GM19328 (cell line): Measurements from ENCODE around the gene BLID.

Experiments
- ATAC-seq: cut with Tn5 transposase; IDR thresholded peaks from one replicate; pipeline ENCODE4 v1.9.1; 2021; ENCODE audit warnings: mild to moderate bottlenecking, moderate library complexity; ENCODE audit not compliant: unreplicated experiment

The BLID gene

DNA sequence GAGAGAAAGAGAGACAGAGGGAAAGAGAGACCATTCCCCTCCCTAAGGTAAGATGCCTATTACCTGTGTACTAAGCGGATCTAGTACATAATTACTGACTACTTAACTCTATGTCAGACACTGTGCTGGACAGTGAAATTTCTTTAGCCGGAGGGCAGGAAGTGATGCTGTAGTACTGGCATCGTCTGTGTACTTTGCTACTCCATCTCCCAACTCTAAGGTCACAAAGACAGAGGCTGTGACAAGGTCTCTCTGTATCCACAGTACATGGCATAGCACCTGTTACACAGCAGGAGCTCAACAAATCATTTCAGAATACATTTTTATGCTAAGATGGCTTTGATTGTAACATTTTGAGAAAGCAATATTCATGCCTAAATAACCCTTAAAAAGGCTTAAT is 9.0 kb downstream of the BLID start:
- ATAC-seq, result no peak

DNA sequence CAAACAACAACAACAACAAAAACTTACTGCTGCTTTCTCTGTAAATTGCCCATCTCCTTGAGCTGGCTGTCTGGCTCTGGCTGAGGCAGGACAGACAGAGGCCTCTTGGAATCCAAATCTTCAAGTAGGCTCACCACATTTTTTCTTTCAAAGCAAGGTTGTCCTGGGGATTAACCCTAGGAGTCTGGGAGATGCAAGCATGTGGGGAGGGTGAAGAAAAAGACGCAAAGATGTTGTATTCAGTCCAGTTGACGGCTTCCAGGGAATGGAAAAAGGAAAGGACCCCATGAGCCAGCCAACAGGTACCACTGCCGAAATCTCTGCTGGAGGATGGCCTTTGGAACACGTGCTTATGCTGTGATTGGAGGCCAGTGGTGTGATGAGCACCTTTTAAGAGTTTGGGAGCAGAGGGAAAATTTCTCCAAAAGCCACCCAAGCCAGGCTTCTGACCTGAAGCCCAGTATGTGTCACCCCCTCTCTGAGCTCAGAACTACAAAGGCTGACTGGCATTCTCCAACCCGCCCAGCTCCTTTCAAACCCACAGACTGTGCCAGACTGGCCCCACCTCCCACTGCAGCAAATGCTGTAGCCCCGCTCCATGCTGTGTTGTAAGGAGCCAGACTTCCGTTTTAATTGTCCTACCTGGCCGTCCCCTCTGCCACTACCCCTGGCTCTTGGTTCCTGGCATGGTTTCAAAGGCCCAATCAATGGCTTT is 10.8 kb downstream of the BLID start:
- no peak for ATAC-seq

DNA sequence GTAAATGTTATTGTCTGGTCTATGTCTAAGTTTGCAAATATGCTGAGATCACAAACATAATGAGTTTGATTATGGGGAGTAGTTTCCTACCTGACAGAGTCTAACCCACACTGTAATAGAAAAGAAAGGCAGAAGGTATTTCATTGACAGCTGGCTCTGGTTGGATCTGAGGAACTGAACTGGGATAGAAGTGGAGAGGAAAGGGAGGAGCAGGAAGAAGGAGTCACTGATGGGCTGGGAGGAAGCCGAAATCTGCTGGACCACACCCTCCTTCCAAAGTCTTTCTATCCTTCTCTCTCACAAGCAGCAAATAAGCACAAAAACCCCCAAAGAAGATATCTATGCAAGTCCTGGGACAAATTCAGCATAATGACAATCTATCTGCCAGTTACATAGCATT is 11.7 kb downstream of the BLID start:
- no peak for ATAC-seq

DNA sequence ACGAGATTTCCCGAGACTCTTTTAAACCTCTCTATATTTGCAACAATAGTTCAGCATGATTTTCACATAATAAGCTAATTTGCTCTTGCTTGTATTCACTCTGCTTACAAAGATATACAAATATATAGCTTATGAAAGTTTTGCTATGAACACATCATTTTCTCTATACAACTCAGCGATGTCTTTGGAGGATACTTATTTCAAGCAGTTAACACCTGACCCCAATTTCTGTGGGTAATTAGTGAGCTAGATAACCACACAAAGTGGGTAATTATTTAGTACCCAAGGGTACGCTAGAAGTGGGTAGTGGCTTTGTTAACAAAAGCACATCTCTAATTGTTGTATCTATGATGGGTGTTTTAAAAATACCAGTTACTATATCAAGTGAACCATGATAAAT is 12.3 kb downstream of the BLID start:
- no peak for ATAC-seq

DNA sequence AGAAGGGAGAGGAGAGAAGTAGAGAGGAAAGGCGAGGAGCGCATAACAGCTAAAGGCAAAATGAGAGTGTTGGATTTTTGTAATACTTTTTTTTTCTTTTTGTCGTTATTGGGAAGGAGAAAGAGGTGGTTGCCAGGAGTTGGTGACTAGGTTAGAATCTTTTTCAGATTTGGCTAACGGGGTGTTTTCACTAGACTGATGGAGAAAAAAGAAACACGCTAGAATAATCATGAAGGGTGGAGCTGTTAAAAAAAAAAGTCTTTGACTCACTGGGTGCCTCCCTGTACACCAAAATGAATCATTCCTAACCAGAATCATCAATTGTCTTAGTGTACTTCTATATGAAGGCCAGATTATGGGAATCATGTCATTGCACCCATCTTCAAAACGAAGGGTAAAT is 12.7 kb downstream of the BLID start:
- no peak for ATAC-seq

DNA sequence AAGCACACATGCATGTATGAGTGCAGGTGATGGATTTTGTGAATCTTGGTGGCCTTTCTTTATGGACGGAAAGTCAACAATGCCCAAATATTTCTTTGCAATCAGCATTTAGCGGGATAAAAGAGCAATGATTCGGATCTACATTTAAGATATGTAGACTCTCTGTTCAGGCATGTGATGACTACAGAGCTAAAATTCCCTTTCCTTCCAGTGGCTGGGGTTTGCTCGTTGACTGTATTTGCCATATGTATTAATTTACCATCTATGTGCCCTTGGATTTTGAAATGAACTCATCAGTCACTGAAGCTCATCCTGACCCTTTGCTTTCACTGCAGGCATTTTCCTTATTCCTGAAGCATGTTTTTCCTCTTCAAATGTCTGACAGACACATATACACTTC is 13.6 kb downstream of the BLID start:
- ATAC-seq, result no peak

DNA sequence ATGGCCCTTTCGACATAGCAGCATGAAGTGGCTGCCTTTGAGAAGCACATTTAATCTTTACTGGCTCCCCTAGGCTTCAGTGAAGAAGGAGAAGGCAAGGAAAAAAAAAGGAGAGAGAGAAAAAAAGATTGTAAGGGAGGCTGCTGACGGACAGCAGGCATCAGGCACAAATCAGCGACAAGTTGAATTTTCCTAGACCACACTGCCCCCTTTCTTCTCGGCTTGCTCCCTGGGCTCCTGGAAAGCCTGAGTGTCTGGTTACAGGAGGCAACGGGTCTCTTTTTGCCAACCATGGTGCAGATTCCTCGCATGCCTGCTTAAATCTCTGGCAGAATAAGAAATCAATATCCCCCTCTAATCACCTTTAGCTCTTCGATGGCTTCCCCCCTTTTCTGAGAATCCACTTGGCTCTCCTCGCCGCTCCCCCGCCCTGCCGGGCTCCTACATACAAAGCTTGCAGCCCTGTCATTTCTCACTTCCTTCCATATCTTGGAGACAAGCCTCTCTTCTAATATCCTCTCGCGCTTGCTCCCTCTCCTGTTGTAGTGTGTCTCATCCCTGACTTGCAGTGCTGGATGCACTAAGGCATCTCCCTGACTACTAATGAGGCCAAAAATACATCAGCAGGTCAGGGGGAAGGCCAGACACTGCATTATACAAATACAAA is 14.3 kb downstream of the BLID start:
- ATAC-seq, result no peak

DNA sequence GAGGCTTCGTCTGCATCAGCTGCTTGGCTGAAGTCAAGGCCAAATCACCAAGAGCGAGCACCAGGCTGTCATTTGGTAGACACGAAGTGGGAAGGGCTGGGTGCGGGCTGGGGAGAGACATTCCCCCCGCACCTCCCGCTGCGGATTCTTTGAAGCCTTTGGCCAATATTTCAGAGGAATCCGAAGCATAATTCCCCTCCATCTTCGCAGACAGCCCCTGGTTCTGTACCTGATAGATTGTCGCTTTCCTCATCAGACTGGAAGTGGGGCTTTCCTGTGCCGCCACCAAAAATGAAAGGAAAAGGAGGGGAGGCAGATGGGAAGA is 15.3 kb downstream of the BLID start:
- ATAC-seq, result no peak

DNA sequence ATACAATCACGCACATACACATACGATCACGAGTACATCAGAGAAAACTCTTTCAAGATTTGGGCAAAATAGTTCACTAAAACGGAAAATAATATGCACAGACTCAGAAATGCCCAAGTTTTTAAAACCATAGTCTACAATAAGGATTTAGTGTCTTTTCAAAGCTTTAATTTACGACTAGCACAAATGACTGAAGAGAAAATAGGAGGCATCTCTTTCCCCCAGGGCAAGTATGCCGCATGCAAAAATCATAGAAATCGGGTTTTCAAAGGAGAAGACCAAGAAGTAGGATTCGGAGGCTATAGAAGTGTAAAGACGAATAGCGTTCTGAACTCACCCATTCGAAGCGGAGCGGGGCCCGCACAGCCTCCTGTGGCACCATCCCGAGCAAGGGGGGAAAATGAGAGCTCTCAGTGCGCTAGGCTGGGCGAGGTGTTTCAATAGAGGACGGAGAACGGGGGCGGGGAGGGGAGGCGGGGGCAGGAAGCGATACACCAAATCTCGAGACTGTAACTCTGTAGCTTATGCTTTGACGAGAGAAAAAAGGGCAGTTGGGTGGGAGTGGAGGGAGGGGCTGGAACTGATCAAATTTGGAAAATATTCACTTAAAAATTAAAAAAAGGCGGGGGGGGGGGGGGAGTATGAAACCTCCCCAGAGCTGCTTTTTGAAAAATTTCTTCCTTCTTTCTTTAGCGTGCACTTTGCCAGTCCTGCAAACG is 15.8 kb downstream of the BLID start:
- ATAC-seq, result no peak

DNA sequence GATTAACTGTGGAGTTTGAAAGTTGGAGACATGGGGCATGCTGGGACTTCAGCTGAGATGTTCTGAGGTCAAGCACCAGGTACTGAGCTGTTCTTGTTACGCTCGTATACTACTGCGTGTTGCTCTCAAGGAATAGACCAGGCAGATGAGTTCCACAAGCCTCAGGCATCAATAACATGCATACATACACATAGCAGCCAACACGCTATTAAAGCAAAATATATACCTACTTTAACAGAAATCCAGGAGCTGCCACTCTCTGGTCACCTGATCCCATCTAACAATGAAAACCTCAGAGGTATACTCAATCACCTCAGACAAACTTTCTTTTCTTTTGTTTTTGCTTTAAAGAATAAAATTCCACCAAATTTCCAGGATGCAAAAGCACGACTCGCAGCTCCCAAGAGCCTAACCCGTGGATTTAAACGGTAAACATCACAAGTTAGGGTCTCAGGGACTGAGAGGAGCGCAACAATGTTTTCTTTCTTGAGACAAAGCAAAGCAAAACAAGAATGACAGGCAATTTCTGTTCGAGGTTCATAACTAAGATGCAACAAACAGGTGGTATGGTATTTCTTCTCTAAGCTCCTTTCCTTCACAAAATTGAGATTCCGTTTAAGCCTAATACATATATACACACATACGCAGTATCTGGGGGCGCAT is 16.5 kb downstream of the BLID start:
- no peak for ATAC-seq

DNA sequence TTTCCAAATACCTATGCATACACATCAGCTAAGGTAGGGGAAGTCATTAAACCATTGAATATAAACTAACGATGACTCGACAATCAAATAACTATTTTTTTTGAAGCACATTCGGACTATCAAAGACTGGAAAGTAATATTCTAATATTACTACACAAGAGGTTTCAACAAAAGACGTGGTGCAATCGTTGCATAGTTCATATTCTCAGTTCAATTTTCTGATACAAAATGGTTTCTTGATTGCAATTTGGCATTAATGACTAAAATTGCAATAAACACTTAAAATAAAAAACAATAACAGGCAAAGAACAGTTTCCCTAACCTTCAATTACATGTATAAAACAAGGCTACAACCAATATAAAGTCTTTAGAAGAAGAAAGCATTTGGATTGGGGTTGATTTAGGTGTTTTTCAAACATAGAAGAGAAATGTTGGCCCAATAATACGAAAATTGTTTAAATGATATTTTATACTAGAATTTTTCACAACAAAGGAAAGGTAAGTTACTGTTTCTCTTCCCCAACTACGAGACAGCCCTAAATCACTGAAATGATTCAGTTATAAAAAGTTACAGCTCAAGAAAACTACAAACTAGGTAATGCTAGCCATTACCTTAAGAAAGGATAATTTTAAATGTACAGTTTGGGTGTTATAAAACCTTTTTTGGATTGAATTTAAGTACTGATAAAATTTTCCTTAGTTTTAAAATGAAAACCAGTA is 17.6 kb downstream of the BLID start:
- ATAC-seq, result no peak

DNA sequence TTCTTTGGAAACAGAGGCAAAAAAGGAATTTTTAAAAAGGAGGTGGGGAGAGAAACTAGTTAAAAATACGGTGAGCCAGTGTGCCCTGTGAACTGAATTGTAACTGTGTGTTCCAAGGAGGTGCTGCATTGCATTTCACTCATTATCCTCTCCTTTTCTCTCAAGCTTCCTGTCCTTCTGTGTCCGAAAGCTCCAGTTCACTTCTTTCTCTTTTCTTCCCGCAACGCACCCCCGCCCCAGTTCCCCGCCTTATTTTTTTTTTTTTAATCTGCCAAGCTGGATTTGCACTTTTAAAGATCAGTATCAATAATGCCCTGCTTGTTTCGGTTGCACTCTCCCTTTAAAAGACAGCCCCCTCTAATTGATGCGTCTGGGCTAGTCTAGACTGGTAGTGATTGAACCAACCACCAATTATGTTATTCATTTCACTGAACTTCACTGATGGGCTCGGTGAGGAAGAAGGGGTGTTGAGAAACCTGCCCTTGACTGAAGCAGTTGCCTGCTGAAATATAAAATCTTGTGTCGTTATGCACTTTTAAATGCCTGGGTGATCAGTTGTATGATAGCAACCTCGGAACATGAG is 18.5 kb downstream of the BLID start:
- no peak for ATAC-seq

DNA sequence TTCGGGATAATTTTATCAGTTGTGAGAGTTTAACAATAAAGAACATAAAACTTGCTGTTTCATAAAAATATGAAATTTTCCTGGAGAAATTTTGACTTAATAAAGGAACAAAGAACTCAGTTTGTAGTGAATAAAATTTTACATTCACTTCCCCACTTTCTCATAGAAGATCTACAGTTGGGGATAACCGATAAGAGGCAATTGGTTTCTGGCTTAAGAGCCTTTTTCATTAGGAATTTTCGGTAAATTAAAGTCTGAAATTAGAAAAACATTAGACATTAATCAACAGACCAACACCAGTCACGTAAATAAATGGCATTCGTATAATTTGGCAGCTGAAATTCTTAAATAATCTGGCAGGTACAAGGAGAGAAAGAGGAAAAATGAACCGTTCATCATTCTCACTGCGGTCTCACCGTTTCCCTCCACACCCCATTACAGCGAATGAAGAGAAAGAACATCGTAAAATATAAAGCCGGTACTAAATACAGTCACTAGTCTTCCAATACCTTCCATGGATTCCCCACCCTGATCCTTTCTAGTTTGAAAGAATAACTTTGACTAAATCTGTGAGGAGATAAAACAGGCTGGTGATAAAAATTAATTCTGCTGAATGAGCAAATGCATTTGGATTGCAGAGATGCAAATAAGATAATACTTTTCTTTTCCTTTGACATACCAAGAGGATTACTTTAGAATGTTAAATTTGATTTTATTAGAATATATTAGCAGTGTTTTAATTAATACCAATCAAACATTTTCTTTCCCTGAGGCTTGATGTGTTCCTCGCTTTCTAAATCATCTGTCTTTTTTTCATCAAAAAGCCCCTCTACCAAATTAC is 19.5 kb downstream of the BLID start:
- no peak for ATAC-seq

DNA sequence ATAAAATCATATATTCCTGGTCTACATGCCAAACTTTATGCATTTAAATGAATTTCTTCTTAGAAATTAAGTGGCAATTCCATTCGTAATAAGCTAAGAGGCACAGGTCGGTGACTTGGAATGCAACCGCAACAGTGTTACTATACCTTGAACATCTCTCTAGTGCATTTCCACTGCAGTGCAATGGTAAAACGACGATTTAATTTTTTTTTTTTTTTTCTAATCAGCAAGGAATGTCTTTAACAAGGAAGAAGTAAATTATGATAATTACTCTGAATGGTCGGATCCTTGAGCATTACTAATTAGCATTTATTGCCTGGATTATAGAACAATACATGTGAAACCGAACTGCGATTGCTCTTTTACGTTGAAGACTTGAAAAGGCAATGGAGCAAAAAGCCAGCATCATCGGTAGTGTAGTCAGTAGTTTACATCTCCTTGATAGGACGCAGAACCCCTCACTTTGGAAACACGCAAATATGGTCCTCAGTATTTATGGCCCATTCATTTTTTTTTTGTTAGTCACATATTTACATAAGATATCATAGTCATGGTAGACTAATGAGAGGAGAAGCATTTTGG is 20.2 kb downstream of the BLID start:
- ATAC-seq, result no peak

DNA sequence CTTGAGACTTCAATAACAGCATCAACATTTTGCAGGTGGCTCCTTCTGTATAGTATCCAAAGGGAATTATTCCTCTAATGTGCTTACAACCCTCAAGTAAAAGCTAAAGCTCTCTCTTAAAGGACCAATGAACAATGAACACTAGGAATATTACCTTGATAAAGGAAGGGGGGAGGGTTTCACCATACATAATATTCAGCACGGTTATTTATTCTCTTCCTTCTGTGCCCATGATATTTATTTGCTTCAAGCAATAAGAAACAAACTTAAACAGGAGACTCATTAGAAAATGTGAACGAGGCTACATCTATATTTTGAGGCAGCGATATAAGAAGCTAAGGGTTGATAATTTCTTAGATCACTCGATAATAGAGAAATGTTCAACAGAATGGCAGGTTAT is 21.2 kb downstream of the BLID start:
- ATAC-seq, result no peak

DNA sequence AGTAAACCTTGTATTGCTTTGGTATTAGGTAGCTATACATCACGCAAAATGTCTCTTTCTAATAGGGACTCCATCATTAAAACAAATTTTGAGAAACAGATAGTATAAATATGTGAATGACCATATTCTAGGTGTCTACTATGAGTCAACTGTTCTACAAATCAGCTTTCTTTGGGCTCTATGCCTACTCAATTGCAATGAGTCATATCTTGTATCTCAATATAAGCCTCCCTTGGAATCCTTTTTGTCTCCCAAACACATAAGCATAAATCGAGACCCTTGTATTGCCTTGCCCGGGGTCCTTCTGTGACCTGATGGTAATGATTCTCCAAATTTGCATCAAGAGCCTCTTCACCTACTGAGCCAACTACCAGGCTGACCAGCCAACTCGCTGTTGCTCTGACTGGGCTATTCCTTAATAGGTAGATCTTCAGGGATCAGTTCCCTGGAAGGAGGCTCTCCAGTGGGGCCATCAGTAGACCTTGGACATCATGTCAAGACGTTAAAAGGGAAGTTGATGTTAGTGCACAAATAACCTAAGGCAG is 22.2 kb downstream of the BLID start:
- ATAC-seq, result no peak

DNA sequence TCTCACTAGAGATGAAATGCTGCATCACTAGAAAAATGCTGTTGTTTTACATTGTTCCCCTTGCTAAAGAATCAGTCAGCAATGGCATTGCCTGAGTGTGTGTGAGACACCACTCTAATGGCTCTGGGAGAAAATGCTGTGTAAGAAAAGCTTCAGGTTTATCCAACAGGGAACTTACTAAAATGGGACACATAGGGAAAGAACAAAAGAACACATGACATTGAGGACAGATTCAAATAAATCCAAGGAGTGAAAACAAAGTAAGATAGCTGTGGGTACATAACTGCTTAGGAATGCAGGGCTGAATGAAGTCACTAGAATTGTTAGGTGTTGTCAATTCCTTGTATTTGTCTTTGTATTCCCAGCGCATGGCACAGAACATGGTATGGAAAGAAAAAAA is 24.2 kb downstream of the BLID start:
- ATAC-seq, result no peak

DNA sequence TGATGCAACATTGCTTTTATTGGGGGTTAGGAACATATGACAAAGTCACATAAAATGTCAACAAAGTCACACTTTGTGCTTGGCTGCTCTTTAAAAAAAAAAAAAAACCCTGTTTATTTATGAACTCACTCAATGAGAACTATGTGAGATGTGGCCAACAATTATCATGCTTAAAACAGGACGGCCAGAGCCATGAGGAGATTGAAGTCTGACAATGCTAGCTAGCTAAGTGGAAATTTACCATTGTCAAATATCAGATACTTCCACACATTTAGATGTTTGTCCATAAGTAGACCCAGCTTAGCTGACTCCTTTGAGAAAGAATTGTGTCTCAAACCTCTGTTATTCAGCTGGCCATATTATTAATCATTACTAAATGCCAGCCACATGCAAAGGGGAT is 26.9 kb downstream of the BLID start:
- ATAC-seq, result no peak

DNA sequence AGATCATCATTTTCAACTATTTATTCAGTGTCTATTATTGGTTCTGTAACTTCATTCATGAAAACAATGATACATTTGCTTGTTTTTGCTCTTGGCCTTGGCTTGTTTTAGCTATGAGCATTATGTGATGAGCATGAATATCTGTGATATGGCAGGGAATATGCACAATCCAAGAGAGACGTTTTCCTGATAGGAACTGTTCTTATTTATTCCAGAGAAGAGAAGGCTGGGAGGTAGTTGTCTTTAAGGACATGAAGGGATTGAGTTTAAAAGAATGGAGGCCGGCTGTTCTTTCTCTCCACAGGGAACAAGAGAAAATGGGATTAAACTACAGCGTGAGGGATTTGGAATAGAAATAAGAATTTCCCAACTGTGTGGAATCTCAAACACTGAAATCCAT is 30.3 kb downstream of the BLID start:
- no peak for ATAC-seq
